RKO (cell line): ENCODE measurements around the gene HIVEP3.
A peak's percentile ranks its signal among the peaks of the same experiment; 100 is the strongest.

Experiments
- DNase-seq: peaks from one replicate; pipeline ENCODE4 v3.0.0-alpha.2; 2016; ENCODE audit warnings: low spot score

HIVEP3 gene

GRCh38 chr1:41648844-41649243 is 269.9 kb downstream of the HIVEP3 start:
- no peak for DNase-seq

- no peak for DNase-seq
Measured at GRCh38 chr1:41648230-41648629, 270.5 kb downstream of the HIVEP3 start.

DNA sequence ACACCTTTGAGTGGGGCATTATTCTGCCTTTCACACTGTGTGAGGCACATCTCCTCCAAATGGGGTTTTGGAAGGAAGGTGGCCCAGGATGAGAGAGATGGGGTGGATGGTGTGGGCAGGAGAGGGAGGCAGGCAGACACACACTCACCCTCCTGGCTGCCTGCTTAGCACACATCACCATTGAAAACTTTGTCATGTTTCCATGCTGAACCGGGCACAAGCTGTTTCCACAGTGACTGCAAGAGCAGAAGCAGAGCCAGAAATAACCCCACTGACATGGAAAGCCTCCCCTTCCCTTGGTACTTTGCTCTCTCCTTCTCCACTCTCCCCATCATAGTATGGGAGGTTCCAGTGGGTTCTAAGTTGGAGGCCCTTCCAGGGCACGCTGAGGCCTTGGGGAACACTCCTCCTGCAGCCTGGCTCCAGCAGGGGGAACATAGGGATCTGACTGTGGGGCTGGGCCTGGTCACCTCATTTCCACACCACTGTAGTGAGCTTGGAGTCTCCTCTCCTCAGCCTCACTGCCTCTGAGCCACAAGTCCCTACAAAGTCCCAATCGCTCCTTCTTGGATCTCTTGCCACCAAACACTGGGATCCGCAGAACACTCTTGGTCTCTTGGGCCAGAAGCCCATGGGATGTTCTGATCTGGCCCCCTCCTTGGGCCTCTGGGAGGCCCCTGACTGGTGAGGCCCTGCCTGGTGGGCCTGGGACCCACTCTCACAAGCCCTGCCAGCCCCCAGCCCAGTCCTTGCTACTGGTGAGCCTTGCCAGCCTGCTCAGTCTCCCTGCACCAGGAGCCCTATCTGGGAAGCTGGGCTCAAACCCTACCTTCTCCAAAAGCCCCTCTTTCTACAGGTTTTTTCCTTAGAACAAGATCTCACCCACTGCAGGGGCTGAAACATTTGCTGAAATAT is 271.2 kb downstream of the HIVEP3 start:
- DNase-seq, result no peak

DNA sequence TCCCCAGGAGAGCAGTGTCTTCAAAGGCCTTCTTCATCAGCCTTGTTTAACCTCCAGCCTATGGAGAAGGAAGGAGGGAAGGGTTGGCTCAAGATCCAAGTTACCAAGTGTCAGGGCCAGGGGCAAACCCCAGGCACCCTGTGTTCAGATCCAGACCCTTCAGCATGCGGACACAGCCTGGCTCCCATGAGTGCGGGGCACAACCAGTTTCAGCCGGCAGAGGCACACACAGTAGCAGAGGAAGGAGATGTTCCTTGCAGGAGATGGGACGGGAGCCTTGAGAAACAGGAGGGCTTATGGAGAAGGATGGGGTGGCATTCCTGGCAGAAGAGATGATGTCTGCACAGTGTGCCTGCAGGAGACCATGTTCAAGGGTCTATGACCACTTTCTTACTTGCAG is 272.5 kb downstream of the HIVEP3 start:
- no peak for DNase-seq

GRCh38 chr1:41645062-41645461 is 273.7 kb downstream of the HIVEP3 start:
- DNase-seq, result no peak

- no peak for DNase-seq
Measured at GRCh38 chr1:41642922-41643821, 275.6 kb downstream of the HIVEP3 start.

DNA sequence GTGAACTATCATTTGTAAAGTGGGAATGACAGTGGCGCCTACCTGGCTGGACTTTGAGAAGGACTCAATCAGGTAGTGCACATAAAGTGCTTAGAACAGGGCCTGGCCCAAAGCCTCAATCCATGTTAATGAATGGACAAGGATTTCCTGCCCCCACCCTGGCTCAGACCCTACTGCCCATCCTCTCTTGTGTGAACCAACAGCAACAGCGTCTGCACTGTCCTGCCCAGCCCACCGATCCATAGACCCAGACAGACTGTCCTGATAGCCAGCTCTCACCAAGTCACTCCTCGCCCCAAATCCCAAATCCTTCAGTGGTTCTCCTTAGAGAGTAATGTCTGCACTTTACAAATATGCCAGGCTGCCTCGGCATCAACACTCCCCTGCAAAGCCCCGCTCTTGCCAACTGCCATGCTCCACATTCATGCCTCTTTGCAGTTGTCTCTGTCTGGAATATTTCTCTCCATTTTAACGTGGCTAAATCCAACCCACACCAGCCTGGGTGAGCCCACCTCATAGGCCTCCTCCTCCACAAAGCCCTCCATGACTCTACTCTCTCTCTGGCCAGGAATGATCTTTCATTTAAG is 276.7 kb downstream of the HIVEP3 start:
- no peak for DNase-seq

DNA sequence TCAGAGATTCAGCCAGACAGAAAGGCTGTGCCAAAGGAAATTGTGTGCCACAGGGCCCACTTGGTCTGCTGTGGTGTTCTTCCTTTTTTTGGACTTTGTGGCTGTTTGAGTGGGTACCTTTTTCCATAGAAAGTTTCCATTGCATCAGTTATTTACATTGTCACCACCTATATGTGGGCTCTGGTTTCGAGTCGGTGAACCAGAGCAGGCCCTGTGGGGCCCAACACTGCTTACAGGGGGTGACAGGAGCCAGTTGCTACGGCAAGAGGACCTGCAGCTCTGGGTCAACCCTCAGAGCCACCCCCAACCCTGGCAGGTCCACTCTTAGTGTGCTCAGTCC is 277.3 kb downstream of the HIVEP3 start:
- DNase-seq, result no peak

DNA sequence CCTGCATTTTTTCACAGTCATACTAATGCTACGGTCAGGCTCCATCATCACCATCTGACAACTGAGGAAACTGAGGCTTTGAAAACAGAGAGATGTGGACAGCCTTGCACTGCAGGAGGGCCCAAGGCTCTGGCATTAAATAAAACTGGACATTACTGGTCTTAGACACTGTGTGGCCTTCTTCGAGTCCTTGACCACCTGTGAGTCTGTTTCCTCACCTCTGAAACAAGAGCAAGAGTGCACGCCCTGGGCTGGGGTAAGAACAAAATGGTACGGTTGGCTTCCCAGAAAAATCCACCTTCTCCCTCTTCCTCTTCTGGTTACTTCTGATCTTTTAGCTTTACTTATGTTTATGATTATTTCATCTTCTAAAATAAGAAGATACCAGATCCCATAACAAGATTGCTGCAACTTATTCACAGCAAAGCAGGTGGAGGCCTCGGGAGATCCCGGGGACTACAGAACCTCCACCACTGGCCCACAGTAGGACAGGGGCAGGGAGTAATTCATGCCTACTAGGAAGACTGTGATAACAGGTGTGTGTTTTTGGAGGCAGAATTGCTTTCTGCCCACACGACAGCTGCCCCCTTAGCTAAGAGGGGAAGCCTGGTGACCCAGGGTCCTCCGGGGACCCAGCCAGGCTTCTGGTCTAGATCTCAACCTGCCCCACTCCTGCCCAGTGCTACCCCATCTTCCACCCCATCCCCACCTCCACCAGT is 277.8 kb downstream of the HIVEP3 start:
- no peak for DNase-seq

DNA sequence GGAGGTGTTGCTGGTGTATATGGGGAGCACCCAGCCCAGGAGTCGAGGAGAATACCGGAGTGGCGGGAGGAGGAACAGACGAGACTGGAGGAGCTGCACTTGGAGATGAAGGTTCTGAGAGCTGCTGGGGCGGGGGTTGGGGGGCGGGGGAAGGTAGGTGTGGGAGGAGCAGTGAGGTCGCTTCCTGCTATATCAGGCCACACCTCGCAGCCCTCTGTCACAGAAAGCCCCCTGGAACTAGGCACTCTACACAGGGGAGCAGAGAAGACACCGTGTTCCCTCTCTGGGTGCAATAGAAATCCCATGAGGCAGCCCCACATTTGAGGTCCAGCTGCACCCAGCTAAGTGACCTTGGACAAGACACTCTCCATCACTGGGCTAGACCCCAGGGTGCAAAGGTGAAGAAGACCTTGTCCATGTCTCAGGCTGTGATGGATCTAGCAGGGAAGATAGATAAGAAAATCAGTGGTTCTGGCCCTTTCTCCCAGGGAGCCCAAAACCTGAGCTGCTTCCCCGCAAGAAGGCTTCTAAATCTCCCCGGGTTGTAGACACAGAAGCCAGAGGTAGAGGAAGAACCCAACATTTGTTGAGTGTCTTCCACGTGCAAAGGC is 278.5 kb downstream of the HIVEP3 start:
- no peak for DNase-seq

GRCh38 chr1:41639332-41639936 is 279.3 kb downstream of the HIVEP3 start:
- DNase-seq, result peak; percentile 46

- DNase-seq, result no peak
Measured at GRCh38 chr1:41638086-41639024, 280.4 kb downstream of the HIVEP3 start.

DNA sequence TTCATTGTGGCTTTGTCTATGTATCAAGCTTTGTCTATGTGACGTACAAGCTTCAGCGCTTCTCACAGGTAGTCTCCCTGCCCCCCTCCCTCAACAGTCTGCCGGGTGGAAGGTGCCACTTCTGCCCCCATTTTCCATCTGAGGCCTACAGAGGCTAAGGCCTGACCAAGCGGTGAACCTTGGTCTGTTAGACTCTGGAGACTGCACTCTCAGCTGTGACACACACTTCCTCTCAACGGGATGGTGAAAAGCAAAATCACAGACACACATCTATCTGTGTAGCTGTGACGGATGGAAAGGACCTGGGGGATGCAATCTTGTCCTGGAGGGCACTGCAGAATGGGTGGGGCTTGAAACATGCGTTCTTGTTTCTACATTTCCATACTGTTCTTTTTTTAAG is 281.4 kb downstream of the HIVEP3 start:
- DNase-seq, result no peak

GRCh38 chr1:41633764-41634163 is 285.0 kb downstream of the HIVEP3 start:
- DNase-seq, result no peak

- DNase-seq, result no peak
Measured at GRCh38 chr1:41632781-41633575, 285.7 kb downstream of the HIVEP3 start.

DNA sequence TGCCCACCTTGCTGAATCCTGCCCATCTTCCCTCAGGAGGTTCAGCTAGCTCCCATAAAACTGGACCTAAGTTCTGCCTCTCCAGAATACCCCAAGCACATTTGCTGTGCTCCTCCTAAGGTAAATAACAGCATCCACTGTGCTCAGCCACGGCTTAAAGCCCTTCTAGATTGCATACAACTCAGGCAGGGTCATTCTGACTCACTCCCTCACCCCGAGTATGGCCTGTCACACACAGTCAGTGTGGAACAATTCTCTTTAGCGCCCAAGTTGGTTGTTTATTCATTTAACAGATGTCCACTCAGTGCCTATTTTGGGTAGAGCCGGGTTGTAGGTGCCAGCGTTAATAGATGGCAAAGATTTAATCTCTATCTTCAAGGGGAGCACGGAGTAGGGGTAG is 286.8 kb downstream of the HIVEP3 start:
- DNase-seq, result peak; percentile 5

- DNase-seq, result no peak
Measured at GRCh38 chr1:41631154-41631553, 287.6 kb downstream of the HIVEP3 start.

GRCh38 chr1:41629571-41629970 is 289.2 kb downstream of the HIVEP3 start:
- no peak for DNase-seq

GRCh38 chr1:41629141-41629540 is 289.6 kb downstream of the HIVEP3 start:
- DNase-seq, result no peak
